ENCODE measurements around the gene NOL9. TPM values are rescaled to one million over a fixed set of nuclear protein-coding genes. Genes with fewer than 3 reads are reported as not detected.

Gene NOL9
- total RNA-seq, 4 donors from 2014 or later: 20.1 to 41.6 (median 23.6) TPM

DNA sequence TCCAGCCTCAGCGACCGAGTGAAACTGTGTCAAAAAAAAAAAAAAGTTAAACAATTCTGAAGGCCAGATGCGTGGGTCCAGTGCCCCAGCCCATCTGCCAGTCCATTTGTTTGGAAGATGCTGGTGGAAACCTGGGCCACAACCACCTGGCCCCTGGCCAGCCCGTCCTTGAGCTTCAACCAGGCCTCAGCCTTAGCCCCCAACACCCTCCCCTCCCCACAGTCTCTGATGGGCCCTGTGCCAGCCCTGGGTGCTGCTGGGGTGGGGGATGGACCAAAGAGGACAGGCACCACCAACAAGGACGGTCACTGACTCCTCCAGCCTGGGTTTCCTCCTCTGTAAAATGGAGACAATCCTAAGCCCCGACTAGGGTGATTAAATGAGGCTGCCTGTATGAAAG is 43.3 kb downstream of the NOL9 start:
- 65 to 71% methylated on average over 6 of the region's 6 CpGs for WGBS, 2 donors
- Histone ChIP-seq H3K27ac (no peak overlapping the region), H3K36me3 (no peaks in the 10 kb centered on the region), H3K9me3 (no peaks in the 10 kb centered on the region), H3K4me1 (no peaks in the 10 kb centered on the region), H3K27me3 (no peaks in the 10 kb centered on the region), H3K4me3 (replicated peaks in 1 of 3) (no peak overlapping the region)
- intact Hi-C loops (cut with DNase I): no loop called here
- no peak for DNase-seq
- TF ChIP-seq, protein P1, sequence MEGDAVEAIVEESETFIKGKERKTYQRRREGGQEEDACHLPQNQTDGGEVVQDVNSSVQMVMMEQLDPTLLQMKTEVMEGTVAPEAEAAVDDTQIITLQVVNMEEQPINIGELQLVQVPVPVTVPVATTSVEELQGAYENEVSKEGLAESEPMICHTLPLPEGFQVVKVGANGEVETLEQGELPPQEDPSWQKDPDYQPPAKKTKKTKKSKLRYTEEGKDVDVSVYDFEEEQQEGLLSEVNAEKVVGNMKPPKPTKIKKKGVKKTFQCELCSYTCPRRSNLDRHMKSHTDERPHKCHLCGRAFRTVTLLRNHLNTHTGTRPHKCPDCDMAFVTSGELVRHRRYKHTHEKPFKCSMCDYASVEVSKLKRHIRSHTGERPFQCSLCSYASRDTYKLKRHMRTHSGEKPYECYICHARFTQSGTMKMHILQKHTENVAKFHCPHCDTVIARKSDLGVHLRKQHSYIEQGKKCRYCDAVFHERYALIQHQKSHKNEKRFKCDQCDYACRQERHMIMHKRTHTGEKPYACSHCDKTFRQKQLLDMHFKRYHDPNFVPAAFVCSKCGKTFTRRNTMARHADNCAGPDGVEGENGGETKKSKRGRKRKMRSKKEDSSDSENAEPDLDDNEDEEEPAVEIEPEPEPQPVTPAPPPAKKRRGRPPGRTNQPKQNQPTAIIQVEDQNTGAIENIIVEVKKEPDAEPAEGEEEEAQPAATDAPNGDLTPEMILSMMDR (IDR thresholded peaks at IDR 0.05): no peak
- TF ChIP-seq POLR2A (IDR thresholded peaks at IDR 0.05): no peak

DNA sequence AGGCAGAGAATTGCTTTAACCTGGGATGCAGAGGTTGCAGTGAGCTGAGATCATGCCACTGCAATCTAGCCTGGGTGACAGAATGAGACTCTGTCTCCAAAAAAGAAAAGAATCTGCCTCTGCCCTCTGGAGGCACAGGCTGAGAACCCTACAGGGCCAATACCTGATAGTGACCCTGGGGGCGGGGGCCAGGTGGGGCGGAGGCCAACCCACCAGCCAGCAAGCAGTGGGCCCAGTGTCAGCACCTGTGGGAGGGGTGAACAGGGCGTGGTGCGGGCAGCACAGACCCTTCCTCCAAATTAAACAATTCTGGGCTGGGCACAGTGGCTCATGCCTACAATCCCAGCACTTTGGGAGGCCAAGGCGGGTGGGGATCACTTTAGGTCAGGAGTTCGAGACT is 43.8 kb downstream of the NOL9 start:
- Histone ChIP-seq H3K4me3 (replicated peaks in 1 of 3) (no peak overlapping the region), H3K9me3 (no peaks in the 10 kb centered on the region), H3K36me3 (no peaks in the 10 kb centered on the region), H3K4me1 (no peaks in the 10 kb centered on the region), H3K27ac (no peak overlapping the region), H3K27me3 (no peaks in the 10 kb centered on the region)
- DNase-seq: no peak
- TF ChIP-seq, protein P1 (IDR thresholded peaks at IDR 0.05): no peak
- no peak for TF ChIP-seq POLR2A (IDR thresholded peaks at IDR 0.05)
- 82 to 92% methylated on average over 2 to 6 of the region's 6 CpGs for WGBS, 2 donors
- intact Hi-C loops (cut with DNase I): no loop called here

DNA sequence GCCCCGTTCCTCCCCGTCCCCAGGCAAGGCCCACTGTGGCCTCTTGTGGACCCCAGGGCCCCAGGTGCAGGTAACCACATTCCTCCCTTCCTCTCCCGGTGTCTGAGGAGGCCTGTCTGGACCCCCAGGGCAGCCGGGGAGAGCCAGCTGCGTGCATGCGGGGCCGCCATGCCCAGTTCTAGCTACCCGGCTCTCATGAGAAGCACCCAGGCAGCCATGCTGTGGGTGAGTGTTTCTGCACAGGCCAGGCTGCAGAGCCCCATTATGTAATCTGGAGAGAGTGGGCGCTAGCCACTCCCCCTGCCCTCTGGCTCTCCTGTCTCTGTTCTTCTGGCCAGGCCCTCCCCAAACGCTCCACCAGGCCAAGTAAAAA is 44.4 kb downstream of the NOL9 start:
- no peak overlapping the region for H3K27ac ChIP-seq
- no peaks in the 10 kb centered on the region for H3K36me3 ChIP-seq
- WGBS, 2 donors: 78 to 86% methylated on average over 3 to 9 of the region's 10 CpGs
- no peaks in the 10 kb centered on the region for H3K27me3 ChIP-seq
- H3K9me3 ChIP-seq: no peaks in the 10 kb centered on the region
- no peak overlapping the region for H3K4me3 ChIP-seq (replicated peaks in 1 of 3)
- TF ChIP-seq, protein P1 (IDR thresholded peaks at IDR 0.05): no peak
- no peak for TF ChIP-seq POLR2A (IDR thresholded peaks at IDR 0.05)
- no peak for DNase-seq
- intact Hi-C loops (cut with DNase I): no loop called here
- H3K4me1 ChIP-seq: no peaks in the 10 kb centered on the region

DNA sequence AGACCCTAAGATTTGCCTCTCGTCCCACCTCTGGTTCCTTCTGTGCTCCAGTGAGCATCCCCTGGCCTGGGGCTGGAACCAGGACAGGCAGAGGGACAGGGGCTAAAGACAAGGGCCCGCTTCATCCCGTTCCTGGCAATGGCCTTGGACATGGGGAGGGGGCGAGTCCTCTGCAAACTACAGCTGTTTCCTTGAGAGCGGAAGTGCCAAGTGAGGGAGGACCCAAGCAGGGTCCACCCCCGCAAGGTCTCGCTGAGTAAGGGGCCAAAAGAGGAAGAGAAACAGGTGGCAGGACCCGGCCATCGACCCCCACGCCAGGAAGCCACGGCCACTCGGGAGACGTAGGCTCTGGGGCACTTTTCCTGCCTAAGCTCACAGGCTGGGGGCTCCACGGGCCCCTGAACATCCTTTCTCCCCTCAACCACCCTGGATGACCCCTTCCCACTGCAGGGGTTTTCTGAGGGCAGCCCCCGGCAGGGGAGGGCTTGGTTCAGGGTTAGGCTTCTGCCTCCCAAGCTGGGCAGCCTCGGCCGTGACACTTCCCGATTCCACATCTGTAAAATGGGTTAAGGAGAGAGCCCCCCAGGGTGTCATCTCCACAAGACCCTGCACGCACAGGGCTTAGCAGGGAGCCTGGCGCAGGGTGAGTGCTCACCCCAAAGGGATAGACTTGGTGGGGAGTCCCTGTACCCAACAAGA is 44.9 kb downstream of the NOL9 start:
- Histone ChIP-seq H3K27me3 (no peaks in the 10 kb centered on the region), H3K4me3 (replicated peaks in 1 of 3) (no peak overlapping the region), H3K9me3 (no peaks in the 10 kb centered on the region), H3K36me3 (no peaks in the 10 kb centered on the region), H3K4me1 (no peaks in the 10 kb centered on the region), H3K27ac (no peak overlapping the region)
- WGBS, 2 donors: 60 to 75% methylated on average over 1 to 12 of the region's 20 CpGs
- intact Hi-C loops (cut with DNase I): no loop called here
- DNase-seq: no peak
- TF ChIP-seq, protein P1 (IDR thresholded peaks at IDR 0.05): no peak
- no peak for TF ChIP-seq POLR2A (IDR thresholded peaks at IDR 0.05)

GRCh38 chr1:6508816-6509189 is 45.5 kb downstream of the NOL9 start:
- no peaks in the 10 kb centered on the region for H3K9me3 ChIP-seq
- H3K27me3 ChIP-seq: no peaks in the 10 kb centered on the region
- no peaks in the 10 kb centered on the region for H3K4me1 ChIP-seq
- intact Hi-C loops (cut with DNase I): no loop called here
- H3K27ac ChIP-seq: no peak overlapping the region
- TF ChIP-seq POLR2A (IDR thresholded peaks at IDR 0.05): no peak
- TF ChIP-seq, protein P1 (IDR thresholded peaks at IDR 0.05): no peak
- no peak overlapping the region for H3K4me3 ChIP-seq (replicated peaks in 1 of 3)
- no peaks in the 10 kb centered on the region for H3K36me3 ChIP-seq
- no peak for DNase-seq
- 82 to 90% methylated on average over 5 to 7 of the region's 11 CpGs for WGBS, 2 donors
